SK-N-SH (cell line): ENCODE measurements around the gene HMOX2.

Source experiments
- CHD2 ChIP-seq: fragments of 150-350 bp; IDR thresholded peaks from 2 replicates; pipeline ENCODE4 v1.6.1; 2018; ENCODE audit warnings: low read length; ENCODE audit not compliant: partially characterized antibody
- CTCF ChIP-seq: fragments of 200-600 bp; sonication (generic); IDR thresholded peaks from 2 replicates; pipeline ENCODE4 v1.6.1; 2017; ENCODE audit warnings: antibody characterized with exemption, mild to moderate bottlenecking, moderate library complexity
- ELF1 ChIP-seq: IDR thresholded peaks from 2 replicates; pipeline ENCODE4 v1.4.0; 2012
- EP300 ChIP-seq, 2 experiments: IDR thresholded peaks; 2 replicates each; pipeline versions ENCODE4 v1.4.0 to v1.6.1; 2012; ENCODE audit warnings: borderline replicate concordance in 1 of 2, low read depth in 1 of 2, low read length in 1 of 2
- FOXJ3 ChIP-seq: sonication (generic); formaldehyde crosslinking; IDR thresholded peaks from 2 replicates; pipeline ENCODE4 v1.5.1; 2020; ENCODE audit warnings: mild to moderate bottlenecking, missing genetic modification reagents
- GABPA ChIP-seq: IDR thresholded peaks from 2 replicates; pipeline ENCODE4 v1.4.0; 2012; ENCODE audit warnings: low read depth, mild to moderate bottlenecking
- JUND ChIP-seq: IDR thresholded peaks from 2 replicates; pipeline ENCODE4 v1.4.0; 2012
- MAX ChIP-seq: IDR thresholded peaks from 2 replicates; pipeline ENCODE4 v1.4.0; 2012; ENCODE audit warnings: low read depth
- MXI1 ChIP-seq: IDR thresholded peaks from 2 replicates; pipeline ENCODE4 v1.6.1; 2012; ENCODE audit warnings: mild to moderate bottlenecking, low read depth, low read length, improper control_type of control experiment
- NFIC ChIP-seq: IDR thresholded peaks from 2 replicates; pipeline ENCODE4 v1.4.0; 2012; ENCODE audit warnings: borderline replicate concordance
- POLR2AphosphoS5 ChIP-seq: IDR thresholded peaks from 2 replicates; pipeline ENCODE4 v1.6.1; 2012; ENCODE audit warnings: low read depth, low read length
- TEAD4 ChIP-seq: IDR thresholded peaks from 2 replicates; pipeline ENCODE4 v1.4.0; 2012; ENCODE audit warnings: mild to moderate bottlenecking, borderline replicate concordance; ENCODE audit not compliant: insufficient read depth
- ZBTB33 ChIP-seq: IDR thresholded peaks from 2 replicates; pipeline ENCODE4 v1.4.0; 2012; ENCODE audit warnings: low read depth, borderline replicate concordance
- TF ChIP-seq, protein P1 (sequence below): IDR thresholded peaks from 2 replicates; pipeline ENCODE4 v1.6.1; 2012; ENCODE audit warnings: mild to moderate bottlenecking, low read depth, low read length, moderate library complexity

- TF ChIP-seq CHD2: no peak
- TF ChIP-seq, protein P1, sequence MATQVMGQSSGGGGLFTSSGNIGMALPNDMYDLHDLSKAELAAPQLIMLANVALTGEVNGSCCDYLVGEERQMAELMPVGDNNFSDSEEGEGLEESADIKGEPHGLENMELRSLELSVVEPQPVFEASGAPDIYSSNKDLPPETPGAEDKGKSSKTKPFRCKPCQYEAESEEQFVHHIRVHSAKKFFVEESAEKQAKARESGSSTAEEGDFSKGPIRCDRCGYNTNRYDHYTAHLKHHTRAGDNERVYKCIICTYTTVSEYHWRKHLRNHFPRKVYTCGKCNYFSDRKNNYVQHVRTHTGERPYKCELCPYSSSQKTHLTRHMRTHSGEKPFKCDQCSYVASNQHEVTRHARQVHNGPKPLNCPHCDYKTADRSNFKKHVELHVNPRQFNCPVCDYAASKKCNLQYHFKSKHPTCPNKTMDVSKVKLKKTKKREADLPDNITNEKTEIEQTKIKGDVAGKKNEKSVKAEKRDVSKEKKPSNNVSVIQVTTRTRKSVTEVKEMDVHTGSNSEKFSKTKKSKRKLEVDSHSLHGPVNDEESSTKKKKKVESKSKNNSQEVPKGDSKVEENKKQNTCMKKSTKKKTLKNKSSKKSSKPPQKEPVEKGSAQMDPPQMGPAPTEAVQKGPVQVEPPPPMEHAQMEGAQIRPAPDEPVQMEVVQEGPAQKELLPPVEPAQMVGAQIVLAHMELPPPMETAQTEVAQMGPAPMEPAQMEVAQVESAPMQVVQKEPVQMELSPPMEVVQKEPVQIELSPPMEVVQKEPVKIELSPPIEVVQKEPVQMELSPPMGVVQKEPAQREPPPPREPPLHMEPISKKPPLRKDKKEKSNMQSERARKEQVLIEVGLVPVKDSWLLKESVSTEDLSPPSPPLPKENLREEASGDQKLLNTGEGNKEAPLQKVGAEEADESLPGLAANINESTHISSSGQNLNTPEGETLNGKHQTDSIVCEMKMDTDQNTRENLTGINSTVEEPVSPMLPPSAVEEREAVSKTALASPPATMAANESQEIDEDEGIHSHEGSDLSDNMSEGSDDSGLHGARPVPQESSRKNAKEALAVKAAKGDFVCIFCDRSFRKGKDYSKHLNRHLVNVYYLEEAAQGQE: no peak
- no peak for TF ChIP-seq JUND
- TF ChIP-seq GABPA: no peak
- TF ChIP-seq POLR2AphosphoS5: no peak
- TF ChIP-seq ZBTB33: no peak
- no peak for TF ChIP-seq EP300 (IDR thresholded peaks at IDR 0.05; ENCODE audit: borderline replicate concordance in 1 of 2, low read depth in 1 of 2, low read length in 1 of 2)
- TF ChIP-seq CTCF: no peak
- no peak for TF ChIP-seq NFIC
- TF ChIP-seq ELF1: no peak
- no peak for TF ChIP-seq MXI1
- TF ChIP-seq MAX: no peak
- TF ChIP-seq TEAD4: no peak
- TF ChIP-seq FOXJ3: no peak
Measured at GRCh38 chr16:4443986-4444385, 32.2 kb upstream of the HMOX2 start.
